AG09319 (cell line): ENCODE data around the gene MANF.

Source experiments
- DNase-seq: peaks from one replicate; pipeline ENCODE4 v3.0.0-alpha.2; 2010; ENCODE audit warnings: low read depth; ENCODE audit errors: extremely low read depth
- CTCF ChIP-seq: IDR thresholded peaks from 2 replicates; pipeline ENCODE4 v1.5.1; 2011; ENCODE audit warnings: low read depth, mild to moderate bottlenecking, inconsistent platforms, low read length, moderate library complexity

MANF gene

GRCh38 chr3:51384726-51385473, at the start of gene MANF:
Gene MANF, plus strand, starts transcription at chr3:51385291. Its CDS starts 52 bp downstream, at chr3:51385343.
- DNase-seq, result peak; percentile 94
- no peak for TF ChIP-seq CTCF

- DNase-seq, result no peak
- no peak for TF ChIP-seq CTCF
Measured at GRCh38 chr3:51336261-51336660, 48.8 kb upstream of the MANF start.

- DNase-seq, result no peak
- no peak for TF ChIP-seq CTCF
Measured at GRCh38 chr3:51337666-51338065, 47.4 kb upstream of the MANF start.

GRCh38 chr3:51338632-51339031, 46.5 kb upstream of the MANF start:
- no peak for TF ChIP-seq CTCF
- DNase-seq, result no peak

- no peak for TF ChIP-seq CTCF
- DNase-seq, result peak; percentile 73
Measured at GRCh38 chr3:51340013-51340829, 44.9 kb upstream of the MANF start.

GRCh38 chr3:51340989-51341636, 44.0 kb upstream of the MANF start:
- TF ChIP-seq CTCF, result no peak
- DNase-seq, result no peak
